Measurements from ENCODE around the gene SPNS1.

- TF ChIP-seq CTCF (IDR thresholded peaks at IDR 0.05) (no peak), POLR2A (IDR thresholded peaks at IDR 0.05) (no peak)
These were observed 42.0 kb upstream of the SPNS1 start for GRCh38 chr16:28932339-28933141.
